Upper lobe of left lung (tissue), 6 donors: Measurements from ENCODE around the gene HMGN1. TPM values are rescaled to one million over a fixed set of nuclear protein-coding genes. Genes with fewer than 3 reads are reported as not detected.

Experiments used
- ATAC-seq, 2 donors: fragments of 200-7000 bp; cut with Tn5 transposase; one replicate each; pipeline ENCODE4 v1.9.1; 2022; ENCODE audit warnings: mild to moderate bottlenecking in 2 of 2, moderate library complexity in 2 of 2; ENCODE audit not compliant: low FRiP score in 2 of 2
- DNase-seq, 2 donors: peaks; one replicate each; pipeline ENCODE4 v3.0.0-alpha.2; 2019 to 2020
- H3K27ac ChIP-seq, 4 donors: fragments of 200-600 bp; sonication (generic); one replicate each; pipeline ENCODE4 v1.5.1; 2016 to 2019
- H3K27me3 ChIP-seq, 4 donors: fragments of 200-600 bp; sonication (generic); one replicate each; pipeline ENCODE4 v1.5.1; 2017 to 2019
- H3K36me3 ChIP-seq, 4 donors: fragments of 200-600 bp; sonication (generic); one replicate each; pipeline ENCODE4 v1.5.1; 2016 to 2019
- H3K4me1 ChIP-seq, 4 donors: fragments of 200-600 bp; sonication (generic); one replicate each; pipeline ENCODE4 v1.5.1; 2018 to 2019
- H3K4me3 ChIP-seq, 4 donors: fragments of 200-600 bp; sonication (generic); one replicate each; pipeline ENCODE4 v1.5.1; 2017 to 2019; ENCODE audit warnings: mild to moderate bottlenecking in 2 of 4, moderate library complexity in 1 of 4
- H3K9me3 ChIP-seq, 4 donors: fragments of 200-600 bp; sonication (generic); one replicate each; pipeline ENCODE4 v1.5.1; 2018 to 2019
- CTCF ChIP-seq, 6 experiments: fragments of 450-650 bp in 4 of 6; fragments of 200-600 bp in 2 of 6; sonication (generic) in 2 of 6; IDR thresholded peaks; one replicate each; pipeline ENCODE4 v1.5.1; 2016 to 2019; ENCODE audit warnings: antibody characterized with exemption in 6 of 6
- EP300 ChIP-seq, 4 donors: sonication (generic); formaldehyde crosslinking; IDR thresholded peaks; one replicate each; pipeline ENCODE4 v1.5.1; 2017; ENCODE audit warnings: antibody characterized with exemption in 4 of 4, control low read depth in 2 of 4
- POLR2A ChIP-seq, 4 donors: fragments of 450-650 bp; IDR thresholded peaks; one replicate each; pipeline ENCODE4 v1.5.1; 2016 to 2017; ENCODE audit warnings: antibody characterized with exemption in 4 of 4, mild to moderate bottlenecking in 2 of 4
- POLR2AphosphoS5 ChIP-seq, 2 donors: sonication (generic); formaldehyde crosslinking; IDR thresholded peaks; one replicate each; pipeline ENCODE4 v1.5.1; 2017; ENCODE audit warnings: antibody characterized with exemption in 2 of 2
- WGBS, 2 donors: methylation state at CpG; one replicate each; pipeline ENCODE4 v1.1.5; 2017 to 2018; 5-methylcytosine and 5-hydroxymethylcytosine counted together
- total RNA-seq, 6 donors: library from RNA; depleted of rRNA in 4 of 6; stranded (reverse); fragments of >200 nt in 4 of 6; gene quantifications; one replicate each; pipeline versions ENCODE4 v1.1.0 to v1.2.1, GENCODE V29; 2016 to 2021
- donor health status: DM: no; HTN: no; CAD: no; lungs with moderate emphysema.
- donor health status: DM: no; HTN: yes; CAD: no; lungs with severe emphysema.

The HMGN1 gene
- total RNA-seq, 6 donors from 2014 or later: 80.7 to 164 (median 115) TPM

- H3K4me3 ChIP-seq: no peak overlapping the region
- peak overlapping the region in 1 of 4 donors; percentile 19 for H3K27ac ChIP-seq
- ATAC-seq (peak; percentile 36 to 51), DNase-seq (no peak)
- H3K4me1 ChIP-seq: peaks cover 4 to 10% (median 5%) of the 10 kb centered on the region in 4 donors
- H3K9me3 ChIP-seq: no peaks in the 10 kb centered on the region
- H3K36me3 ChIP-seq: no peaks in the 10 kb centered on the region
- peak in 1 of 2 donors; percentile 45 for TF ChIP-seq POLR2AphosphoS5 (IDR thresholded peaks at IDR 0.05)
- TF ChIP-seq POLR2A (IDR thresholded peaks at IDR 0.05): no peak
- TF ChIP-seq CTCF (IDR thresholded peaks at IDR 0.05): no peak
- TF ChIP-seq EP300 (IDR thresholded peaks at IDR 0.05): no peak
- H3K27me3 ChIP-seq: no peaks in the 10 kb centered on the region
- WGBS, 2 donors: 66 to 70% methylated on average over 6 of the region's 6 CpGs
These were observed 29.6 kb downstream of the HMGN1 start for GRCh38 chr21:39319251-39319756.

DNA sequence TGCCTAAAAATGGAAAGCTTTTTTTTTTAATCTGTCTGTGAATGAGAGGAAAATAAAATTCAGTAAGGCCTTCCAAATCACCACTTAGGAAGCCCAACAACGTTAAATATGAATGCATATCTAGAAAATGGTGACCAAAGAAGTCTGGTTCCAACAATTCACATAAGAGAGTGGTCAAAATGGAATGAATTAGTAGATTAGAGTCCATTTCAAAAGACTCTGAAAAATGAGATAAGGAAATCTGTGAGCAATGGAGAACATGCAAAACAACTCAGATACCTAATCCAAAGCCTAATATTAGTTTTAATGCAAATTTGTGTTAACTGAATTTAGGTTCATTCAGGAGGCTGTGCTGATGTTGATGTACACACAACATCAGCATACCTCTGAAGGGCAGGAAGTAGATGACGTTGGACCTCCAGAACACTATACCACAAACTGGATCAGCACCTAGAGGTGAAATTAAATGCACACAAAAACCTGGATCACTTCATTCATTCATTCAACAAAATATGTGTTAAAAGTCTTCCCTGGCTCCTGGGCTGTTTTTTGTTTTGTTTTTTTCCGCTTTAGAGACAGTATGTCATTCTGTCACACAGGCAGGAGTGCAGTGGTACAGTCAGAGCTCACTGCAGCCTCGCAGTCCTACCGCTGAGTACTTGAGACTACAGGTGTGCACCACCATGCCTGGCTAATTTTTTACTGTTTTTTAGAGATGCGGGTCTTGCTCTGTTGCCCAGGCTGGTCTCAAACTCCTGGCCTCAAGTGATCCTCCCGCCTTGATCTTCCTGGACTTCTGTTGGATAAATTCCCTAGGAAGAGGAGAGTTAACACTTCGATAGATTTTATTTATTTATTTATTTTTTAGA lies 30.6 kb downstream of the HMGN1 start:
- no peak for DNase-seq
- no peak for ATAC-seq
- Histone ChIP-seq H3K9me3 (no peaks in the 10 kb centered on the region), H3K4me1 (peaks cover 4 to 10% (median 5%) of the 10 kb centered on the region in 4 donors), H3K27ac (peak overlapping the region in 1 of 4 donors; percentile 19), H3K36me3 (no peaks in the 10 kb centered on the region), H3K4me3 (no peak overlapping the region), H3K27me3 (no peaks in the 10 kb centered on the region)
- TF ChIP-seq POLR2AphosphoS5 (IDR thresholded peaks at IDR 0.05) (no peak), EP300 (IDR thresholded peaks at IDR 0.05) (no peak), CTCF (IDR thresholded peaks at IDR 0.05) (no peak), POLR2A (IDR thresholded peaks at IDR 0.05) (no peak)
- 85 to 87% methylated on average over 8 of the region's 8 CpGs for WGBS, 2 donors

- 68 to 76% methylated on average over 11 of the region's 11 CpGs for WGBS, 2 donors
- TF ChIP-seq POLR2A (IDR thresholded peaks at IDR 0.05) (peak in 1 of 4 donors; percentile 12), EP300 (IDR thresholded peaks at IDR 0.05) (no peak), POLR2AphosphoS5 (IDR thresholded peaks at IDR 0.05) (no peak), CTCF (IDR thresholded peaks at IDR 0.05) (no peak)
- DNase-seq: peak in 1 of 2 donors; percentile 26
- no peaks in the 10 kb centered on the region for H3K36me3 ChIP-seq
- no peak overlapping the region for H3K4me3 ChIP-seq
- H3K27me3 ChIP-seq: no peaks in the 10 kb centered on the region
- H3K4me1 ChIP-seq: peaks cover 4 to 10% (median 5%) of the 10 kb centered on the region in 4 donors
- no peaks in the 10 kb centered on the region for H3K9me3 ChIP-seq
- no peak overlapping the region for H3K27ac ChIP-seq
- no peak for ATAC-seq
These were observed 31.5 kb downstream of the HMGN1 start for GRCh38 chr21:39317134-39318090.

- ATAC-seq (no peak), DNase-seq (no peak)
- no peak overlapping the region for H3K27ac ChIP-seq
- H3K9me3 ChIP-seq: no peaks in the 10 kb centered on the region
- WGBS, 2 donors: 93 to 96% methylated on average over 6 of the region's 6 CpGs
- no peak overlapping the region for H3K4me3 ChIP-seq
- peaks cover 0 to under 1% (median 0%) of the 10 kb centered on the region in 4 donors for H3K36me3 ChIP-seq
- H3K27me3 ChIP-seq: no peaks in the 10 kb centered on the region
- no peak for TF ChIP-seq POLR2A (IDR thresholded peaks at IDR 0.05)
- TF ChIP-seq POLR2AphosphoS5 (IDR thresholded peaks at IDR 0.05): no peak
- no peak for TF ChIP-seq CTCF (IDR thresholded peaks at IDR 0.05)
- TF ChIP-seq EP300 (IDR thresholded peaks at IDR 0.05): no peak
- peaks cover 5 to 15% (median 9%) of the 10 kb centered on the region in 4 donors for H3K4me1 ChIP-seq
These were observed 32.2 kb downstream of the HMGN1 start for GRCh38 chr21:39316729-39317128.
